Posterior cingulate gyrus (tissue), 11 donors: ENCODE measurements around the gene KCNG4.

Experiments used
- DNase-seq, 10 donors: peaks; one replicate each; pipeline versions ENCODE4 v3.0.0 to v3.0.0-alpha.2; 2020 to 2021; ENCODE audit warnings: mixed read lengths in 3 of 10
- intact Hi-C: fragments of 100-400 bp; cut with DNase I; formaldehyde crosslinking; loops from one replicate; pipeline ENCODE4 v1.15.1; 2023

Gene KCNG4

DNA sequence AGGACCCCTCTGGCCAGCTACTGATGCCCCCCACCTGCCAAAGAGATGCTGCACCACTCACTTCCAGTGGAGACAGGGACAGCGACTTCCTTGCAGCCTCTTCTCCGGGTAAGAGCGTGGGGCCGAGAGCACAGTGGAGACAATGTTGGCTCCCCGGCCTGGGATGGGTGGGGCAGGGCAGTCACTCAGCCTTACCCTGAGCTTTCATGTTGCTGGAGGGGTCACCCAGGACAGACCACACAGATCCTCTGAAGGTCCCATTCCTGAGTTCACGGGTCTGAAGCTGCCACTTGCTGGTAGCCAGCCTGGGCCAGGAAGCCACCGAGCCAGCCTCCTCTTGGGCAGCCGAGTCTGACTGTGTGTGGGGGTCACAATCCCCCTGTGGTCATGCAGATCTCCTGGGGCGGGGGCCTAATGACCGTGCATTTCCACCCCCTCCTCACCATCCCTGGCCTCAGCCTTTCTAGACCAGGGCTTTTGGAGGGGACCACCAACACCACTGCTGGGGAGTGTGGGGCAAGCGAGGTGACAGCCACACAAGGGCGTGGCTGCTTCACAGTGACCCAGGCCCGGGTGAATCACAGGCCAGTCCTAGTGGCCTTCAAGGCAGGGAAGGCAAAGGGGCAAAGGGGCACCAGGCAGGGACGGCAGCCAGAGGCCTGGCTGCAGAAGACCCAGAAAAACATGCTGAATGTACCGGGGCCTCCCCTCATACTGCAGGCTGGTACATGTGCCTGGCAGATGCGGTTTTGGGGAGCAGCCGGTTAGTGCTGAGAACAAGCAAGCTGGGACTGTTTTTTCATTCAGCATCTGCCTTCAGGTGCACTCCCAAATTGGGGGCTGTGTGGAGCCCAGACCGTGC, 63.4 kb downstream of the KCNG4 start:
- DNase-seq: peak in 3 of 10 donors; percentile 48 to 85 (median 80)
- intact Hi-C loops: no loop called here

DNA sequence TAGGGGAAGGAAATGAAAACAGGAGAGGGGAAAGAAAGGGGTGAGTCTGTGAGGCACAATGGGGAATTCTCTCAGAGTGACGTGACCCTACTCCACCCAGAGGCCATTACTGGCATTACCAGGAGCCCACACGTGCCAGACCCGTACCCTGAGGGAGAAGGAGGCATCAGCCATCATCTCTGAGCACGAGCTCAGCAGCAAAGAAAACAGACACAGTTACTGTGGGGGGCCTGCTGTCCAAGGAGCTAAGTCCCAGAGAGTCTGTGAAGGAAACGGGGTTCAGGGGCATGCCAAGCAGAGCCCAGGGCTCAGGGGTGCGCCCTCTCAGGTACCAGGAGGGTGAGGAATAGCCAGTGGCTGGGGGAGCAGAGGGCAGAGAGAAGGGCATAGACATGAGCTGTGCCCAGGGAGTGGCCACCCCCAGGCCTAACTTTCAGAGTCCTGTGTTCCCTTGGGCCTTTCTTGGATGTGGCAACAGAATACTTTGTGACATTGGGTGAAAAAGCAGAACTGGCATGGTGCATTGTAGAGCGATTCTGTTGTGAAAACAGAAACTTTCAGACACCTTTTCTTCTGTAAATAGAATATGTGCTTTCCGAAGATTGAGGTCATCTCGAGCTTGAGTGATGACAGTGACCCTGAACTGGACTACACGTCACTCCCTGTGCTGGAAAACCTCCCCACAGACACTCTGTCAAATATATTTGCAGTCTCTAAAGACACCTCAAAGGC, 64.3 kb downstream of the KCNG4 start:
- DNase-seq: peak in 4 of 10 donors; percentile 45 to 74 (median 59)
- intact Hi-C loops: no loop called here

DNA sequence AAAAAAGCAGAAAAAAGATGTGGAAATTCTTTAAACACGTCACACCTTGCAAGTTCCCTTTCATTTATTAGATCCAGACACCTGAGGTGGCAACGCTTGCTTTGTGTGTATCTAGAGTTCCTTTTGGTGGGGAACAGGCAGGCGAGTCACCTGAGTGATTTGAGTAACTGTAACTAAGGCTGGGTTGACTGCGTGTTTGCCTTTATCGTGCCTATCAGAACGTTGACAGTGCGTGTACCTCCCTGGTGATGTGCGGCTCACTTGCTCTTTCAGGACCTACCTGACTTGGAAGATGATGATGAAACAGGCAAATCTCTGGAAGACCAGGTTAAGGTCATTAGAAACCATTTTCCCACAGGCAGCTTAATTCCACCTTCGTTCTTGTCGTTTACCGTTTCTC, 65.4 kb downstream of the KCNG4 start:
- peak in 1 of 10 donors; percentile 12 for DNase-seq
- intact Hi-C loops: no loop called here

DNA sequence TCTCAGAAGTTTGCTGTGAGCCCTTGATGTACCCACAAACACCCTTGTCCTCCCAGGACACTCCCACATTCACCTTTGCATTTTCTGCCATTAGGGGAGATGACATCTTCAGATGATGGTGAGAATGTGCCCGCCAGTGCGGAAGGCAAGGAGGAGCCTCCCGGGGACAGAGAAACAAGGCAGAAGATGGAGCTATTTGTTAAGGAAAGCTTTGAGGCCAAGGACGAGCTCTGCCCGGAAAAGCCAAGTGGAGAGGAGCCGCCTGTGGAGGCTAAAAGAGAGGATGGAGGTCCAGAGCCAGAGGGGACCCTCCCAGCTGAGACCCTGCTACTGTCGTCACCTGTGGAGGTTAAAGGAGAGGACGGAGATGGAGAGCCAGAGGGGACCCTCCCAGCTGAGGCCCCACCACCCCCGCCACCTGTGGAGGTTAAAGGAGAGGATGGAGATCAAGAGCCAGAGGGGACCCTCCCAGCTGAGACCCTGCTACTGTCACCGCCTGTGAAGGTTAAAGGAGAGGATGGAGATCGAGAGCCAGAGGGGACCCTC, 70.0 kb downstream of the KCNG4 start:
- intact Hi-C loops: no loop called here
- DNase-seq: peak in 1 of 10 donors; percentile 54
